Right renal pelvis (tissue), 4 donors: ENCODE data around the gene WWOX. TPM values are rescaled to one million over a fixed set of nuclear protein-coding genes. Genes with fewer than 3 reads are reported as not detected.

Source experiments
- DNase-seq, 4 donors: peaks; one replicate each; pipeline ENCODE4 v3.0.0-alpha.2; 2013; ENCODE audit warnings: low read depth in 4 of 4, low spot score in 3 of 4, missing footprints in 1 of 4
- polyA plus RNA-seq, 4 donors: library from polyadenylated mRNA; unstranded; fragments of 120-200 nt; gene quantifications; one replicate each; pipeline ENCODE4 v1.2.1, GENCODE V29; 2013; ENCODE audit not compliant: insufficient read length in 4 of 4

WWOX gene
- polyA plus RNA-seq, 4 donors = 36.7 to 43.9 (median 38.5) TPM

- no peak for DNase-seq
Observed at GRCh38 chr16:78324649-78325285, 225.3 kb downstream of the WWOX start.

- no peak for DNase-seq
Observed at GRCh38 chr16:78325468-78326352, 226.3 kb downstream of the WWOX start.

GRCh38 chr16:78326731-78327130, 227.3 kb downstream of the WWOX start:
- no peak for DNase-seq

DNA sequence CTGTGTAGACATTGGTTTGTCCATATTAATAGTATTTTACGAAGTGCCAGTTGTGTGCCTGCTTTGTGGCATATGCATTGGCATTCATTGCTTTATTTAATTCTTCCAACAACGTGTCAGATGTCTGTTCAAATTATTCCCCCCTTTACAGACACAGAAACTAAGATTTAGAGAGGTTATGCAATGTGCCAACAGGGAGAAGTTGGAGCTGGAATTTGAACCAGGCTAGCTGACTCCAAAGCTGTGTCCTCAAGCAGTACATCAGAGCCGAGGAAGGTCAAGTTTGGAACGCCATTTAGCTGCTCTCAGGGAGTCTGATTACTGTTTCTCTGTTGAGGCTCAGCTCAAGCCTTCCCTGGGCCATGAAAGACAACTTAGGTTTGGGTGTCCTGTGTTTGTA, 232.3 kb downstream of the WWOX start:
- no peak for DNase-seq

GRCh38 chr16:78333808-78334207, 234.4 kb downstream of the WWOX start:
- no peak for DNase-seq

GRCh38 chr16:78340590-78340989, 241.1 kb downstream of the WWOX start:
- no peak for DNase-seq

DNA sequence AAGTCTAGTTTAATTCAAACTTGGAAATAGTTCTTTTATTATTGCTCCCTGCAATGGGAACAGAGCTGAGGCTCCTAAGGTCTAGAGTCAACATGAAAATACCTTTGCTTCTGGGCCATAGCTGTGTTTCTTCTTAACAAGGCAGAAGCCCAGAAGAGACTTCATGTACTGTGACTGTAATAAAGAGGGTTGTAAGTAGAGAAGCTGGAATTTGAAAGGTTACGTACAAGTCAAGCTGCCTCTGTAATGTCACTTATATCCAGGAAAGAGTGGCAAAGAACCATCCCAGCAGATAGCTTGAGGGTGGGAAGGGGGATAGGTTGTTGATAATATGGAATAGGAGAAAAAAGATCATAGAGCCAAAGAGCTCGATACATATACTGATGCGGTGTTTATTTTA, 248.6 kb downstream of the WWOX start:
- DNase-seq = no peak

GRCh38 chr16:78348886-78349285, 249.4 kb downstream of the WWOX start:
- DNase-seq = no peak

GRCh38 chr16:78352184-78352583, 252.7 kb downstream of the WWOX start:
- no peak for DNase-seq

GRCh38 chr16:78353640-78354275, 254.3 kb downstream of the WWOX start:
- no peak for DNase-seq

- no peak for DNase-seq
Observed at GRCh38 chr16:78362524-78363135, 263.2 kb downstream of the WWOX start.

DNA sequence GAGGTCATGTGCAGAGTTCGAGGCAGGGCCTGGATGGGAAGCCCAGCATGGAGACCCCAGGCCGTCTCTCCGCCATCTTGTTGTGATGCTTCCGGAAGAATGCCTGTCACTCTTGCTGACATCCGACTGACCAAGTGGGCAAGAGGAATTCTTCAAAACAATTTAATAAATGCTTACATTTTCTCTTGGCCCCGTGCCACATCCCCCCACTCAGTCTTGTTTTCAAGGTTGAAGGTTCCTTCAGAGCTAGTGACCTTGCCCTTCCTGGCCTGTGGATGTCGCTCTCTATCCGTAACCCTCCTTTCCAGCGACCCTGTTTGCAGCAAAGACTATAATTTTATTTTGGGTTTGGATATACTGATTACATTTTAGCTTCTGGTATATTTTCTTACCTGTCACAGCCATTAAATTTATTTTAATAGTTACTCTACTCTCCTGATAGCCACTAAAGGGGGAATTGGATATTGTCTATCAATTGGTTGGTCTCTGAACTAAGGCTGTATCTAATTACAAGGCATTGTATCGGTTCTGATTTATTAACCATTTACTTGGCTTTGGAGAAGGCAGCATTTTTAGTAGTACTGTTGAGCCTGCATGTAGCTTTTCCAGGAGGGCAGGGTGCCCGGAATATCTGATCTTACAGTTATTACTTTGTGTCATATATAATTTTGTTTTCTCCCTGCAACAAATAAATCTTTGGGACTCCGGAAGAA, 264.5 kb downstream of the WWOX start:
- no peak for DNase-seq

DNA sequence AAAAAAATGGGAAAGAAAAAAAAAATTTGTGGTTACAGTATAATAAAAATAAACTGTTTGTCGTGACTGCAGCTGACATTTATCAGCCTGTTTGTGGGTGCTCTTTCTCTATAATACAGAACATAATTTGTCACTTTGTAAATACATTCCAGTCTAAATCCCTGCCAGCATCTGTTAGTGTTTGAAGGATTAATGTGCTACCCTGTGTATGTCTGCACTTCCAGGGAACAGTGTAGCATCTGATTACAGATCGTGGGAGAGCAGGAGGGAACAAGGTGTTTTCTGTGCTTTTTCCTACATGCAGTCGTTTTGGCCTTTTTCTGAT, 265.1 kb downstream of the WWOX start:
- no peak for DNase-seq

DNA sequence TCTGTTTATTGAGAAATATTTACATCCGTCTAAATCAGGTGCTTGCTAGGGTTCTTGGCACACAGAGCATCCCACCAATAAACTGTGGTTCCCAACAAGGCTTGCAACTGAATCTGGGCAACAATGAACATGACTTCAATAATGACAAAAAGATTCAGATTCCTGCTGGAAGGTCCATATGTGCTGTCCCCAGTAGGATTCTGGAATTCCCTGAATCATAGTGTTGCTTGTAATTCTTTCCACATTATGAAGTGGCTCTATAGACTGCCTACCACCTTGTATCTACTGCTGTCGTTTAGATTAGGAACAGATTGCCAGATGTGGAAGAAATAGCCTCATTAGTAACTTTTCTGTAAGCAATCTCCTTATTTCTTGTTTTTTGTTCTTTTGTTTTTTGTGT, 265.9 kb downstream of the WWOX start:
- no peak for DNase-seq

DNA sequence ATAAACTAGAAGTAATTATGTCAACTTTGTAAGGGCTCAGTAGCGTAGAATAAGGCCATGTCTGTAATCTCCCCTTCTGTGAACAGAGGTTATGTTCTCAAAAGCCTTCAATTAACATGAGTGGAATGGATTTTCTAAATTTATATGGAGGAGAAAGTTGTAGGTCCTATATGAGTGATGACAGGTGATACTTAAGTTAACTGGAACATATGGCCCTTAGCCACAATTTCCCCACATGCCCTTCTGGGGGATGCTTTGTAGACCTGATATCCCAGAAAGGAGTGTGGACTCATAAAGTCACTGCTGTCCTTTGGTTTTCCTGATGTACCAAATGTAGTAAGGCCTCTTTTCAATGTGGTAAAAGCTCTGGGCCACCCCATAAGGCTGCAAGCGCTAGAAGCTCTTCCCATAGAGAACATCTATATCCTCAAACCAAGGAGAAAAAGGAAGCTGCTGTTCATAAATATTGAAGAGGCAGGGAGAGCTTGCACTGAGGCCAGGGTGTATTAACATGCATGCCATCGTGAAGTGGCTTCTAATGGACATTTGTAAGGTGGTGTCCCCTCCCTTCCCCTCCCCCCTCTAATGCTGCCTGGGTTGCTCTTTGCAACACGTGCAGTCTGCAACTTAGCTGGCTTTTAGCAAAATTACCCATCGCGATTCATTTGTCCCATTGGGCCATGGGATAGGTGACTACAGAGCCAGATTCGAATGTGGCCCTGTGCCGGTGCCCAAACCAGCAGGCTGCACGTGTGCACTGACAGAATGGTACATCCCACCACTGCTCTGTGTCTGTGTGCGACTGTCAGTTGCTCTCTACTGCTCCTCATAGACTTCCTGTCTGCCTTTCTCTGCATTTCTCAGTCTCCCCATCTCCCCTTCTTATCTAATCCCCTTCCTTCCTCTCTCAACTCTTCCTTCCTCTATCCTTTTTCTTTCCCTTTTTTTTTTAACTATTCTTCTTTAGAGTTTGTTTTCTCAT, 269.0 kb downstream of the WWOX start:
- no peak for DNase-seq

- DNase-seq = no peak
Observed at GRCh38 chr16:78372277-78372676, 272.8 kb downstream of the WWOX start.

GRCh38 chr16:78375055-78375679, 275.7 kb downstream of the WWOX start:
- no peak for DNase-seq

GRCh38 chr16:78376452-78376851, 277.0 kb downstream of the WWOX start:
- DNase-seq = no peak

DNA sequence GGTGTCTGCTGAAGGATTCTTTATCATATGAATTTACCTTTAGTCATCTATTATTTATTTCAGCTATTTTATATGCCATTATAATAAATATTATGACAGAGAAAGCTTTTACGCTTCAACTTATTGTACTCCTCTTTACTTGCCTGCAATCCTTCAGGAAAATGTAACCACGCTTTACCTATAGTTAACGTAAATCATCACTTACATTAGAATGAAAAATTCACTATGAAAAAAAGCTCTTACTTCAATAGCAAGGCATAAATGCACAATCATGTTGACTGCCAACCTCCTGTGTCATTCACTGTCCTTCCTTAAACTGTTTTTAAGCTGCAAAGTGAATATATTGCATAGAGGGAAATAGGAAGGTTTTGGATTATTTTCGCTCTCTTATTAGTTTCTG, 277.9 kb downstream of the WWOX start:
- DNase-seq = no peak
